Adrenal gland (tissue), 5 donors: ENCODE data around the gene KIAA0930.

ENCODE experiments used
- CTCF ChIP-seq, 6 experiments: fragments of 450-650 bp in 4 of 6; fragments of 200-600 bp in 2 of 6; sonication (generic) in 1 of 6; IDR thresholded peaks; 1 replicate in 5 of 6; 2 replicates in 1 of 6; pipeline versions ENCODE4 v1.5.1 to v1.8.0; 2016 to 2021; ENCODE audit warnings: antibody characterized with exemption in 6 of 6, mild to moderate bottlenecking in 2 of 6, moderate library complexity in 1 of 6
- POLR2A ChIP-seq, 2 donors: fragments of 450-650 bp; IDR thresholded peaks; one replicate each; pipeline ENCODE4 v1.6.1; 2017; ENCODE audit warnings: antibody characterized with exemption in 2 of 2, mild to moderate bottlenecking in 2 of 2, moderate library complexity in 1 of 2
- donor health status: DM: no; HTN: no; CAD: no.

GRCh38 chr22:45180146-45180679 lies 60.5 kb downstream of the KIAA0930 start:
- TF ChIP-seq POLR2A (IDR thresholded peaks at IDR 0.05) = no peak
- no peak for TF ChIP-seq CTCF (IDR thresholded peaks at IDR 0.05)
